CD8-positive, alpha-beta memory T cell (primary cell): ENCODE measurements around the gene TRPV4. TPM values are rescaled to one million over a fixed set of nuclear protein-coding genes. Genes with fewer than 3 reads are reported as not detected.

Source experiments
- CTCF ChIA-PET: fragments of 350-600 bp; sonication (Branson Sonifier 250); formaldehyde crosslinking; loops from one replicate; lab custom pipeline; 2021; ENCODE audit warnings: antibody characterized with exemption; lab: Charles Lee
- POLR2A ChIA-PET: fragments of 350-600 bp; sonication (Branson Sonifier 250); formaldehyde crosslinking; loops from one replicate; lab custom pipeline; 2021; ENCODE audit warnings: antibody characterized with exemption; lab: Charles Lee
- DNase-seq, 5 donors: peaks; one replicate each; pipeline versions ENCODE4 v3.0.0 to v3.0.0-alpha.2; 2020 to 2022; ENCODE audit warnings: mixed read lengths in 1 of 5
- H3K27ac ChIP-seq: one replicate; pipeline ENCODE4 v1.7.0; 2013; ENCODE audit warnings: low read depth, mild to moderate bottlenecking, low read length, moderate library complexity
- H3K27me3 ChIP-seq: 2 replicates; pipeline ENCODE4 v1.7.0; 2013; ENCODE audit warnings: low read length, mild to moderate bottlenecking; ENCODE audit not compliant: insufficient read depth, poor library complexity, severe bottlenecking
- H3K36me3 ChIP-seq: 2 replicates; pipeline ENCODE4 v1.7.0; 2013; ENCODE audit warnings: mild to moderate bottlenecking, low read length, moderate library complexity; ENCODE audit not compliant: insufficient read depth
- H3K4me1 ChIP-seq: 2 replicates; pipeline ENCODE4 v1.7.0; 2013; ENCODE audit warnings: mild to moderate bottlenecking, low read length, moderate library complexity; ENCODE audit not compliant: insufficient read depth
- H3K4me3 ChIP-seq: 2 replicates; pipeline ENCODE4 v1.7.0; 2013; ENCODE audit warnings: mild to moderate bottlenecking, low read length
- H3K9me3 ChIP-seq: 2 replicates; pipeline ENCODE4 v1.7.0; 2013; ENCODE audit warnings: mild to moderate bottlenecking, low read length
- H3K27ac Mint-ChIP-seq, 8 donors: one replicate each; pipeline ENCODE4 v1.8.0; 2020 to 2021; ENCODE audit warnings: mixed read lengths in 8 of 8, mild to moderate bottlenecking in 6 of 8, inconsistent platforms in 3 of 8, moderate library complexity in 3 of 8
- H3K27me3 Mint-ChIP-seq, 2 donors: one replicate each; pipeline ENCODE4 v1.8.0; 2020 to 2021; ENCODE audit warnings: mixed read lengths in 2 of 2, mild to moderate bottlenecking in 1 of 2, moderate library complexity in 1 of 2
- H3K36me3 Mint-ChIP-seq, 3 donors: one replicate each; pipeline ENCODE4 v1.8.0; 2020 to 2021; ENCODE audit warnings: mixed read lengths in 3 of 3, inconsistent platforms in 1 of 3, mild to moderate bottlenecking in 1 of 3
- H3K4me1 Mint-ChIP-seq, 3 donors: one replicate each; pipeline ENCODE4 v1.8.0; 2020 to 2021; ENCODE audit warnings: mixed read lengths in 3 of 3, inconsistent platforms in 1 of 3, mild to moderate bottlenecking in 1 of 3
- H3K4me3 Mint-ChIP-seq, 7 donors: one replicate each; pipeline ENCODE4 v1.8.0; 2020 to 2021; ENCODE audit warnings: mixed read lengths in 7 of 7, mild to moderate bottlenecking in 6 of 7, moderate library complexity in 4 of 7, inconsistent platforms in 2 of 7
- H3K9me3 Mint-ChIP-seq, 5 donors: one replicate each; pipeline ENCODE4 v1.8.0; 2020 to 2022; ENCODE audit warnings: mixed read lengths in 5 of 5, mild to moderate bottlenecking in 3 of 5, moderate library complexity in 2 of 5, inconsistent platforms in 1 of 5
- polyA plus RNA-seq: library from polyadenylated mRNA; unstranded; fragments of 300-500 nt; fragmentation: Illumina TruSeq; gene quantifications from one replicate; pipeline ENCODE4 v1.2.3, GENCODE V29; 2021
- total RNA-seq, 2 experiments: library from RNA; stranded (reverse); gene quantifications; one replicate each; pipeline ENCODE4 v1.2.3, GENCODE V29; 2021

TRPV4 gene
- total and polyA plus RNA-seq, 3 experiments from 2014 or later = not detected

DNA sequence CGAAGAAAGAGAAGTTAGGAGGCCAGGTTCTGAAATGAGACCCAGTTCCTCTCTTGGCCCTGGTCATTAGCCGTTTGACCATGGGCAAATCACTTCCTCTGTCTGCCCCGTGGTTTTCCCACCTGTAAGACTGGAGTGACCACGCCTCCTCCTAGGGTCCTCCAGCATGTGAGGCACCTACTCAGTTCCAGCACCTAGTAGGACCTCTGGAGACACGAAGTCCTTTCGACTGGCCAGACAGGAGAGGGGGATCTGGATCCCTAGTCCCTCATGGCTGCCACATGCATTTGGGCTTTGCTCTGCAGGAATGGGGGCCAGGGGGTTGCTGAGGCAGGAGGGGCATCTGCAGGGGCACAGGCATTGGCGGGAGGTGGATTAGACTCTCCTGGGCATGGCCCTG, 16.3 kb downstream of the TRPV4 start:
- CTCF ChIA-PET = no interaction called here
- no peaks in the 10 kb centered on the region for H3K9me3 Mint-ChIP-seq

DNA sequence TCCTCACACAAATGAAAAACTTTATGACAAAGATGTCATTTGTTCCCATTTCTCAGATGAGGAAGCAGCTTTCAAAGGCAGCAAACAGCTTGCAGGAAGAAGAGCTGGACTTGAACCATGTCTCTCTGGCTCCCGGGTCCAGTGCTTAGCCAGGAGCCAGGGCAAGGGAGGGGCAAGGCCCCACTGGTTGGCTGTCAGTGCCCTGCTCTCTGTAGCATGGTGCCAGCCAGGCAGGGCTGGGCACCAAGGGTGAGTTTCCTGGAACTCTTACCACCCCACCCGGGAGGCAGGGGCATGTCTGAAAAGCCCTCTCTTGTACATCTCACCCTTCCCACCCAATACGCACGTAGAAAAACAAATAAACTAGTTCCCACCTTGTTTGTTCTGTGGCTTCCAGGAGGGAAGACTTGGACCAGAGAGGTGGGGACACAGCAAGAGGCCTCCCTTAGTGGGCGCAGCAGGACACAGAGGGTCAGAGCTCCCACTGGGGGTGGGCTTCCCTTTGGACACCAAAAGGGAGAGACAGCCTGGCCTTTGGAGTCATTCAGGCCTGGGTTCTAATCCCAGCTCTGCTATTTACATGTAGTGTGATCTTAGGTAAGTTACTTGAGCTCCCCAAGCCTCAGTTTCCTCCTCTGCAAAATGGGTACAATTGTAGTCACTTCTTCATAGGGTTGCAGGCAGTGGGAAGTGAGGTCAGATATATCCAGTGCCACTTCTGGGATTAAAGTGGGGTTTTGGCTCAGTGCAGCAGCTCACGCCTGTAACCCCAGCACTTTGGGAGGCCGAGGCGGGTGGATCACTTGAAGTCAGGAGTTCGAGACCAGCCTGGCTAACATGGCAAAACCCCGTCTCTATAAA, 17.2 kb downstream of the TRPV4 start:
- Mint-ChIP-seq H3K36me3 (no peaks in the 10 kb centered on the region), H3K9me3 (no peaks in the 10 kb centered on the region), H3K4me1 (no peaks in the 10 kb centered on the region), H3K27me3 (peaks cover 5 to 15% of the 10 kb centered on the region in 2 donors), H3K27ac (no peak overlapping the region), H3K4me3 (no peak overlapping the region)
- Histone ChIP-seq H3K4me3 (no peak overlapping the region), H3K4me1 (no peaks in the 10 kb centered on the region), H3K27ac (no peak overlapping the region), H3K9me3 (no peaks in the 10 kb centered on the region), H3K36me3 (no peaks in the 10 kb centered on the region), H3K27me3 (no peaks in the 10 kb centered on the region)
- no peak for DNase-seq
- POLR2A ChIA-PET = no interaction called here
- CTCF ChIA-PET = no interaction called here

More for the DNA sequence above, 16.3 kb downstream of the TRPV4 start:
- no peak overlapping the region for H3K4me3 ChIP-seq
- H3K27me3 Mint-ChIP-seq = peaks cover 8 to 24% of the 10 kb centered on the region in 2 donors
- no peak overlapping the region for H3K4me3 Mint-ChIP-seq
- H3K27ac Mint-ChIP-seq = no peak overlapping the region
- no peak overlapping the region for H3K27ac ChIP-seq
- no peaks in the 10 kb centered on the region for H3K27me3 ChIP-seq
- POLR2A ChIA-PET = no interaction called here
- no peaks in the 10 kb centered on the region for H3K9me3 ChIP-seq
- no peaks in the 10 kb centered on the region for H3K36me3 ChIP-seq
- H3K36me3 Mint-ChIP-seq = no peaks in the 10 kb centered on the region
- no peak for DNase-seq
- H3K4me1 Mint-ChIP-seq = no peaks in the 10 kb centered on the region
- H3K4me1 ChIP-seq = no peaks in the 10 kb centered on the region

DNA sequence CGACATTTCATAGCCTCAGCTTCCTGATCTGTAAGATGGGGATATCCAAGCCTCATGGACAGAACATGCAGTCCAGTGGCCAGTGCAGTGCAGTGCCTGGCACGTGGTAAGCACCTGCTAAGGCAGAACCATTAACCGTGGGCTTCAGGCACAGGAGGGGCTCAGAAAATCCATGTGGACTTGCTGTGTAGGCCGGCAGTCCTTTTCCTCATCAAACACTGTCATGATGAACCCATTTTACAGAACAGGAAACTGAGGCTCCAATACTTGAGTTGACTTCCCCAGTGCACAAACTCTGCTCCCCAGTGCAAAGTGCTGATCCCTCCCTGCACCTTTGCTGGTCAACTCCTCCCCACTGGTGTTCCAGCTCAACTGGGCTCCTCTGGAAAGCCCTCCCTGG, 18.0 kb downstream of the TRPV4 start:
- POLR2A ChIA-PET = no interaction called here
- CTCF ChIA-PET = interaction anchor here (0.8 kb wide), 1 partner anchor 10 kb away, joined by 3 read pairs; no protein-coding TSS in a partner anchor
- H3K27ac Mint-ChIP-seq = no peak overlapping the region
- no peaks in the 10 kb centered on the region for H3K4me1 ChIP-seq
- H3K36me3 ChIP-seq = no peaks in the 10 kb centered on the region
- no peak overlapping the region for H3K4me3 ChIP-seq
- DNase-seq = no peak
- no peaks in the 10 kb centered on the region for H3K4me1 Mint-ChIP-seq
- H3K36me3 Mint-ChIP-seq = no peaks in the 10 kb centered on the region
- H3K9me3 ChIP-seq = no peaks in the 10 kb centered on the region
- H3K27me3 ChIP-seq = no peaks in the 10 kb centered on the region
- no peak overlapping the region for H3K4me3 Mint-ChIP-seq
- peaks cover 5 to 14% of the 10 kb centered on the region in 2 donors for H3K27me3 Mint-ChIP-seq
- no peak overlapping the region for H3K27ac ChIP-seq
- no peaks in the 10 kb centered on the region for H3K9me3 Mint-ChIP-seq

DNA sequence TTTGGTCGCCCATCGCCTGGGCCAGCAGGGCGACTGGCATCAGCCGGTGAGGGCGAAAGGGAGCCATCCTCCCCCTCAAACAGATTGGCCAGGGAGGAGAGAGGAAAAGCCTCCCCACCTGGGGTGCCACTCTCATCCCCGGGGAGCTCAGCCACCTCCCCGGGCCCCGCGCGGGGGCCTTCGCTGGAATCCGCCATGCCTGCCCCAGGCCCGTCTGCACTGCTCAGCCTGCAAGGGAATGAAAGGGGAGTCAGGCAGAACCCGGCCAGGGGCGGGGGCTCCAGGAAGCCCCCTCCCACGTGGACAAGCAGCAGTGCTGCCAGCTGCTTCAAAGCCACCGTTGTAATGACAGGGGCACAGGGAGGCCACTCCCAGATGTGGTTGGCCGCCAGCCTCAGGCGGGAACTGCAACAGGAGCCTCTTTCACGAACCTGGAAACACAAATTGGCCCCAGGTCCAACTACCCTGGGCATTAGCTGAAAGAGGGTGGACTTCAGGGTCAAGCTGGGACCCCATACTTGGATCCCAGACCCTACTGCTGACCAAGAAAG, 18.5 kb downstream of the TRPV4 start:
- Mint-ChIP-seq H3K4me3 (no peak overlapping the region), H3K9me3 (no peaks in the 10 kb centered on the region), H3K36me3 (no peaks in the 10 kb centered on the region), H3K4me1 (no peaks in the 10 kb centered on the region), H3K27me3 (peaks cover 1 to 9% of the 10 kb centered on the region in 2 donors), H3K27ac (no peak overlapping the region)
- H3K4me3 ChIP-seq = no peak overlapping the region
- H3K4me1 ChIP-seq = no peaks in the 10 kb centered on the region
- no peak overlapping the region for H3K27ac ChIP-seq
- no peaks in the 10 kb centered on the region for H3K36me3 ChIP-seq
- no peak for DNase-seq
- CTCF ChIA-PET = interaction anchor here (0.8 kb wide), 1 partner anchor 9 kb away, joined by 3 read pairs; no protein-coding TSS in a partner anchor
- no peaks in the 10 kb centered on the region for H3K27me3 ChIP-seq
- POLR2A ChIA-PET = no interaction called here
- no peaks in the 10 kb centered on the region for H3K9me3 ChIP-seq

DNA sequence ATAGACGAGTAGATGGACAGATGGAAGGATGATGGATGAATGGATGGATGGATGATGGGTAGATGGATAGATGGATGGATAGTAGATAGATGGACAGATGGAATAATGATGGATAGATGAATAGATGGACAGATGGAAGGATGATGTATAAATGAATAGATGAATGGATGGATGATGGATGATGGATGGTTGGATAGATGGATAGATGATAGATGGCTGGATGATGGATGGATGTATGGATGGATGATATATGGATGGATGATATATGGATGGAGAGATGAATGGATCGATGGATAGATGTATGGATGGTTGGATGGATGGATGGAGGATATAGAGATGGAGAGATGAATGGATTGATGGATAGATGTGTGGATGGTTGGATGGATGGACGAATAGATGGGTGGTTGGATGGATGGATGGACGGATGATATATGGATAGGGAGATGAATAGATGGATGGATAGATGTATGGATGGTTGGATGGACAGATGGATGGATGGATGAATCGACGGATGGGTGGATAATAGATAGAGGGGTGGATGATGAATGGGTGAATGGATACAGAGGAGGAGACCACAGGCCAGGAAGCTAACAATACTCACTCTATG, 19.3 kb downstream of the TRPV4 start:
- Histone ChIP-seq H3K9me3 (no peaks in the 10 kb centered on the region), H3K4me1 (no peaks in the 10 kb centered on the region), H3K27ac (no peak overlapping the region), H3K36me3 (no peaks in the 10 kb centered on the region), H3K4me3 (no peak overlapping the region), H3K27me3 (no peaks in the 10 kb centered on the region)
- ChIA-PET CTCF (no interaction called here), POLR2A (no interaction called here)
- DNase-seq = no peak
- H3K4me3 Mint-ChIP-seq = no peak overlapping the region
- no peaks in the 10 kb centered on the region for H3K4me1 Mint-ChIP-seq
- peaks cover 0 to 5% of the 10 kb centered on the region in 2 donors for H3K27me3 Mint-ChIP-seq
- H3K27ac Mint-ChIP-seq = no peak overlapping the region
- H3K9me3 Mint-ChIP-seq = no peaks in the 10 kb centered on the region
- no peaks in the 10 kb centered on the region for H3K36me3 Mint-ChIP-seq

DNA sequence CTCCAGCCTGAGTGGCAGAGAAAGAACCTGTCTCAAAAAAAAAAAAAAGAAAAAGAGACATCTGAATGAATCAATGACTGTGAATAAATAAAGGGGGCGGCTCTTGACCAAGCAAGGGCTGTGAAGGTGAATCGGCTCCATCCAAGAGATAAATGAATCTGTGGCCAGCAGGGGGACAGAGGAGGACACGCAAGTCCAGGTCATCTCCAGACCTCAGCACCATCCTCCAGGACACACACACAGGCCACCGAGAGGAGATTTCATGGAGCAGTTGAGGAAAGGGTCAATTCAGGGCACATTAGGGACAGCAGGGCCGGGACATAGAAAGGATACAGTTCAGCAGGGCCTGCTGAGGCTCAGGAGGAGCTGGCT, 21.6 kb downstream of the TRPV4 start:
- CTCF ChIA-PET = no interaction called here

DNA sequence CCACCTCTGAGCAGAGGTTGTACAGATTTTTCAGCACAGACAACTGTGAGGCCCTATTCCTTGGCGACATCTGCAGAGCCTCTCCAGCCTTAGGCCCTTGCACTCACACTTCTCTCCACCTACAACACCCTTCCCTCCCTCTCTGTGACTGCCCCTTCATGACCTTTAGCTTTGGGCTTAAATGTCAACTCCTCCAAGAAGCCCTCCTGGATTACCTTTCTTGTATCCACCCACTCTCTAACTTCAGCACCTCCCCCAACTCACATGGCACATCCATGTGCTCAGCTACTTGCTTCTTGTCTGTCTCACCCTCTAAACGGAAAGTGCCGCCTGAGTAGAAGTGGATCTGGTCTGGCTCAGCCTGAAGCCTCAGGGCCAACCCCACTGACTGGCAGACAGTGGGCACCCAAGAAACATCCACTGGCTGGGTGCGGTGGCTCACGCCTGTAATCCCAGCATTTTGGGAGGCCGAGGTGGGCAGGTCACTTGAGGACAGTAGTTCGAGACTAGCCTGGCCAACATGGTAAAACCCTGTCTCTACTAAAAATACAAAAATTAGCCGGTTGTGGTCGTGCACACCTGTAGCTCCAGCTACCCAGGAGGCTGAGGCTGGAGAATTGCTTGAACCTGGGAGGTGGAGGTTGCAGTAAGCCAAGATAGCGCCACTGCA, 22.1 kb downstream of the TRPV4 start:
- Histone ChIP-seq H3K27me3 (no peaks in the 10 kb centered on the region), H3K4me3 (no peak overlapping the region), H3K4me1 (no peaks in the 10 kb centered on the region), H3K36me3 (no peaks in the 10 kb centered on the region), H3K9me3 (no peaks in the 10 kb centered on the region), H3K27ac (no peak overlapping the region)
- ChIA-PET POLR2A (no interaction called here), CTCF (no interaction called here)
- no peaks in the 10 kb centered on the region for H3K4me1 Mint-ChIP-seq
- DNase-seq = no peak
- no peak overlapping the region for H3K4me3 Mint-ChIP-seq
- no peaks in the 10 kb centered on the region for H3K27me3 Mint-ChIP-seq
- no peak overlapping the region for H3K27ac Mint-ChIP-seq
- H3K36me3 Mint-ChIP-seq = no peaks in the 10 kb centered on the region
- no peaks in the 10 kb centered on the region for H3K9me3 Mint-ChIP-seq

More for the DNA sequence above, 21.6 kb downstream of the TRPV4 start:
- H3K4me3 Mint-ChIP-seq = no peak overlapping the region
- no peaks in the 10 kb centered on the region for H3K36me3 Mint-ChIP-seq
- H3K9me3 Mint-ChIP-seq = no peaks in the 10 kb centered on the region
- H3K27ac Mint-ChIP-seq = no peak overlapping the region
- Histone ChIP-seq H3K9me3 (no peaks in the 10 kb centered on the region), H3K4me3 (no peak overlapping the region), H3K36me3 (no peaks in the 10 kb centered on the region), H3K27ac (no peak overlapping the region), H3K4me1 (no peaks in the 10 kb centered on the region), H3K27me3 (no peaks in the 10 kb centered on the region)
- no peaks in the 10 kb centered on the region for H3K27me3 Mint-ChIP-seq
- DNase-seq = no peak
- no peaks in the 10 kb centered on the region for H3K4me1 Mint-ChIP-seq
- POLR2A ChIA-PET = no interaction called here
